ENCODE data around the gene PER2. TPM values are rescaled to one million over a fixed set of nuclear protein-coding genes. Genes with fewer than 3 reads are reported as not detected.

Gene PER2
- total RNA-seq, 1 donor from 2014 or later = 3.7 TPM

DNA sequence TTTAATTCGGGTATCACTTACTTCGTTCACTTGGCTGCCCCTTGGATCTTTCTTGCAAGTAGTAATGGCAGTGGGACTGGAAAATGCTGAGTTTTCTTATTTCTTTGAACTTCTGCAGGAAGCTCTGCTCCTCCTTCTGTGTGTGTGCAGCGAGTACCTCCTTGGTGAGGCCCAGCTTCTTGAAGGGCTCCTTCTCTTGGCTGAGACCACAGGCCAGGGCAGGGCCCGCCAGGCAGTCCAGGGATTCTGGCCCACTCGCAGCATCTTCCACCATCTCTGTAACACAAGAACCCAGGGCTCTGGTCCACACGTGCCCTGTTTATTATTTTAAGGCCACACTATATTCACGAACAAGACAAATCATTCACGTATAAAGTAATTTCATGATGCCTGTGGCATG, 32.8 kb downstream of the PER2 start:
- Mint-ChIP-seq H3K27me3 (ENCODE audit: unreplicated experiment) (no peaks in the 10 kb centered on the region), H3K4me3 (ENCODE audit: unreplicated experiment) (no peak overlapping the region), H3K9me3 (ENCODE audit: unreplicated experiment) (no peaks in the 10 kb centered on the region), H3K4me1 (ENCODE audit: unreplicated experiment) (no peaks in the 10 kb centered on the region), H3K27ac (ENCODE audit: unreplicated experiment) (no peak overlapping the region), H3K36me3 (ENCODE audit: unreplicated experiment) (peaks cover 10% of the 10 kb centered on the region)
- no peak for DNase-seq (ENCODE audit: extremely low spot score, unreplicated experiment)
- TF ChIP-seq, protein P1, sequence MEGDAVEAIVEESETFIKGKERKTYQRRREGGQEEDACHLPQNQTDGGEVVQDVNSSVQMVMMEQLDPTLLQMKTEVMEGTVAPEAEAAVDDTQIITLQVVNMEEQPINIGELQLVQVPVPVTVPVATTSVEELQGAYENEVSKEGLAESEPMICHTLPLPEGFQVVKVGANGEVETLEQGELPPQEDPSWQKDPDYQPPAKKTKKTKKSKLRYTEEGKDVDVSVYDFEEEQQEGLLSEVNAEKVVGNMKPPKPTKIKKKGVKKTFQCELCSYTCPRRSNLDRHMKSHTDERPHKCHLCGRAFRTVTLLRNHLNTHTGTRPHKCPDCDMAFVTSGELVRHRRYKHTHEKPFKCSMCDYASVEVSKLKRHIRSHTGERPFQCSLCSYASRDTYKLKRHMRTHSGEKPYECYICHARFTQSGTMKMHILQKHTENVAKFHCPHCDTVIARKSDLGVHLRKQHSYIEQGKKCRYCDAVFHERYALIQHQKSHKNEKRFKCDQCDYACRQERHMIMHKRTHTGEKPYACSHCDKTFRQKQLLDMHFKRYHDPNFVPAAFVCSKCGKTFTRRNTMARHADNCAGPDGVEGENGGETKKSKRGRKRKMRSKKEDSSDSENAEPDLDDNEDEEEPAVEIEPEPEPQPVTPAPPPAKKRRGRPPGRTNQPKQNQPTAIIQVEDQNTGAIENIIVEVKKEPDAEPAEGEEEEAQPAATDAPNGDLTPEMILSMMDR (IDR thresholded peaks at IDR 0.05) = no peak

DNA sequence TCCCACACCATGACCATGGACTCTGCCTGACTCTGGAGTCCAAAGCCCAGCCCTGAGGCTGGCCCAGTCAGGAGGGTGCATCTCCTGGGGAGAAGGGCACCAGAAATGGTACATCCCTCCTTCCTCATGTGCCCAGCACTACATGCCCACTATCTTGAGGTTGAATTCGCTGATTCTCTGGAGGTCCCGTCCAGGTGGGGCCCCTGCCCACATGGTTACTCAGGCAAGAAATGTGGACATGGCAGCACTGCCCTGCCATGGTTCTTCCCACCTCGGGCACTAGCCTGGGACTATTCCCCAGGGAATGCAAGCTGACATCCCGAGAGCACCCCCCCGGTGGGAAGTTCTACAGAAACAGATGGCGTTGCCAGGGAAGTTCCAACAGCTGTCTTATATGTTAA, 33.3 kb downstream of the PER2 start:
- Mint-ChIP-seq H3K27me3 (ENCODE audit: unreplicated experiment) (no peaks in the 10 kb centered on the region), H3K36me3 (ENCODE audit: unreplicated experiment) (peaks cover 10% of the 10 kb centered on the region), H3K27ac (ENCODE audit: unreplicated experiment) (no peak overlapping the region), H3K9me3 (ENCODE audit: unreplicated experiment) (no peaks in the 10 kb centered on the region), H3K4me1 (ENCODE audit: unreplicated experiment) (no peaks in the 10 kb centered on the region), H3K4me3 (ENCODE audit: unreplicated experiment) (no peak overlapping the region)
- TF ChIP-seq, protein P1 (IDR thresholded peaks at IDR 0.05) = no peak
- DNase-seq (ENCODE audit: extremely low spot score, unreplicated experiment) = no peak

DNA sequence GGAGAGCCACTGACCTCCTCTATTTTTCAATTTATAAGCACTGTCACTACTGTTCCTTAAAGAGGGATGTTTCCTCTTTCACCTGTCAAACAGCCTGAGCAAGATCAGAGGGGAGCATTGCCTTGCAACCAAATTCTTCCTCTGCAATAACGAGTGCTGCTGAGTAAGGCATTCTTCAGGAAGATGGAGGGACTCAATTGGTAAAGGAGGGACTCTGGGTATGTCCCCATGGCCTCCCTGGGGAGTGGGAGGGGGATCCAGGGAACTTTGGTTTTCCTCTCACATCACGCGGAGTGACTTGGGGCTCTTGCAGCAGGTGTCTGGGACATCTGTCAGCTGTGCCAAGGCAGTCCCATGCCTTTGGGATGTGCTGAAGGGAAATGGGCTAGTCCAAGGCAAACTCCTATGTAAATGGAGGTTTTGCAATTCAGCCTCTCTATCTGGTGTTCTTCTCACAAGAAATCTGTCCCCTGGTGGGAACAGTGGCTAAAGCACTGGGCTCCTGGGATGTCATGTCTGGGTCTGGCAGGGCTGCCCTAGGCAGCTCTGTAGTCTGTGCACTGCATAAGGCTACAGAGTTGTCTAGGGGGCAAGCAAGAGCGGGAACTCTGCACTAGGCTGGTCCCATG, 34.2 kb downstream of the PER2 start:
- DNase-seq (ENCODE audit: extremely low spot score, unreplicated experiment) = no peak
- peaks cover 10% of the 10 kb centered on the region for H3K36me3 Mint-ChIP-seq (ENCODE audit: unreplicated experiment)
- no peak overlapping the region for H3K4me3 Mint-ChIP-seq (ENCODE audit: unreplicated experiment)
- H3K4me1 Mint-ChIP-seq (ENCODE audit: unreplicated experiment) = no peaks in the 10 kb centered on the region
- H3K27me3 Mint-ChIP-seq (ENCODE audit: unreplicated experiment) = no peaks in the 10 kb centered on the region
- TF ChIP-seq, protein P1 (IDR thresholded peaks at IDR 0.05) = no peak
- H3K27ac Mint-ChIP-seq (ENCODE audit: unreplicated experiment) = no peak overlapping the region
- H3K9me3 Mint-ChIP-seq (ENCODE audit: unreplicated experiment) = no peaks in the 10 kb centered on the region

DNA sequence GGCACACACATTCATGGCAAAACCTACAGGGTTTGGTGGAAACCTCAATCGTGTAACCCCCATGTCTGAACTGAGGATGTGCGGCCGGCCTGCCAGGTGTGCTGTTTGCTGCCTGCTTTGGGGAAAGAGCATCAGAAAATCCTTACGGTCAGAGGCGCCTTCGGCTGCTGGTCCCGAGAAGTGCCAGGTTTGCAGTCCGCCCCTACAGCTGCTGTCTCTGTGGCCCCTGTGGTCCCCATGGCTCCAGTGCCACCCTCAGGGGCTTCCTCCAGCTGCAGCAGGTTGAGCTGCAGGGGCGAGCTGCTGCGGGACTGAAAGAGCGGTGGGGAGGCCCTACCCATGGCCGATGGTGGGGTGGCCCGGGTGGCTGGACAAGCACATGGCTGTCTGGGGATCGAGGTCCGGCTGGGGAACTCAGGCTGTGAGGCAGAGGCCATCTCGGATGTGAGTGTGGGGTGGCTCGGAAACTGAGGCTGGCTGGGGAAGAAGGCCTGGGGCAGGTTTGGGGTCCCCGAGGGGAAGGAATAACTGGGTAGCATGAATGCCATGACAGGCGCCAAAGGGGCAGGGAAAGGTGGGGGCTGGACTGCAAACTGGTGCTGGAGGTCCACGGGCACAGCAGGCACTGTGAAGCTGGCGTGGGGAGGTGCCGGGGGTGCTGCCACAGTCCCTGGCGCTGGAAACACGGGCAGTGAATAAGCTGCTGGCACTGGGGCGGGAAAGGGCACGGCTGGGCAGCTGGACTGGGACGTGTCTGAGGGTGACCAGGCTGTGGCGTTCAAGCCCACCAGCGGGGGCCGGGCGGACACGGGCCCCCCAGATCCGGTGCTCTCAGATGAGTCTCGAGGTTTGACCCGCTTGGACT, 35.4 kb downstream of the PER2 start:
- H3K27me3 Mint-ChIP-seq (ENCODE audit: unreplicated experiment) = no peaks in the 10 kb centered on the region
- H3K27ac Mint-ChIP-seq (ENCODE audit: unreplicated experiment) = no peak overlapping the region

DNA sequence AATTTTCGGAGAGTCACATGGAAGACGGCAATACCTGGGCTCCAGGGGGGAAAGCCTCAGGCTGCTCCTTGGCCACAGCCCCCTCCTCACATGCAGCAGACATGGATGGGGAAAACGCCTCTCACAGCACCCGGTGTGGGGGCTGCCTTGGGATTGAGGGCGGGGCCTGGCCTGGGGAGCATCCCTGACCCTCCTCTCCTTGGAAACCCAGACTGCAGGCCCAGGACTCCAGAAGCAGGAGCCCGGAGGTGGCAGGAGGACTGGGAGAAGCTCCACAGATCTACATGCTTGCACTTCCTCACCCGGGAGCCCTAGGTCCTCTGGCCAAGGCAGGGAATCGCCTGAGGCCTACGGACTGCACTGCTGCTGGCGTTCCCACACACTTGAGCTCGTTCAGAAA, 36.4 kb downstream of the PER2 start:
- Mint-ChIP-seq H3K4me1 (ENCODE audit: unreplicated experiment) (no peaks in the 10 kb centered on the region), H3K27ac (ENCODE audit: unreplicated experiment) (no peak overlapping the region), H3K9me3 (ENCODE audit: unreplicated experiment) (no peaks in the 10 kb centered on the region), H3K36me3 (ENCODE audit: unreplicated experiment) (peaks cover 10% of the 10 kb centered on the region), H3K4me3 (ENCODE audit: unreplicated experiment) (no peak overlapping the region), H3K27me3 (ENCODE audit: unreplicated experiment) (no peaks in the 10 kb centered on the region)
- DNase-seq (ENCODE audit: extremely low spot score, unreplicated experiment) = no peak
- TF ChIP-seq, protein P1 (IDR thresholded peaks at IDR 0.05) = no peak

More for the DNA sequence above, 35.4 kb downstream of the PER2 start:
- no peaks in the 10 kb centered on the region for H3K9me3 Mint-ChIP-seq (ENCODE audit: unreplicated experiment)
- H3K36me3 Mint-ChIP-seq (ENCODE audit: unreplicated experiment) = peaks cover 10% of the 10 kb centered on the region
- TF ChIP-seq, protein P1 (IDR thresholded peaks at IDR 0.05) = no peak
- DNase-seq (ENCODE audit: extremely low spot score, unreplicated experiment) = no peak
- no peaks in the 10 kb centered on the region for H3K4me1 Mint-ChIP-seq (ENCODE audit: unreplicated experiment)
- no peak overlapping the region for H3K4me3 Mint-ChIP-seq (ENCODE audit: unreplicated experiment)
